ENCODE data around the gene PABPN1L. TPM values are rescaled to one million over a fixed set of nuclear protein-coding genes. Genes with fewer than 3 reads are reported as not detected.

The PABPN1L gene
- total RNA-seq, 1 experiment from 2014 or later = not detected

- intact Hi-C loops (cut with micrococcal nuclease; ENCODE audit: unreplicated experiment) = no loop called here
- peaks cover 17% of the 10 kb centered on the region for H3K4me1 Mint-ChIP-seq (ENCODE audit: low read depth, unreplicated experiment)
- BruUV-seq (replicated peaks) = no TSS peak
- CTCF ChIA-PET = interaction anchor here (0.6 kb wide), 1 partner anchor 131 kb away, joined by 3 read pairs; no protein-coding TSS in a partner anchor
- DNase-seq = no peak
- no peaks in the 10 kb centered on the region for H3K27me3 Mint-ChIP-seq (ENCODE audit: unreplicated experiment)
- TF ChIP-seq CTCF (IDR thresholded peaks at IDR 0.05; ENCODE audit: unreplicated experiment) = no peak
- H3K27ac Mint-ChIP-seq (ENCODE audit: unreplicated experiment) = peak overlapping the region; percentile 16
- H3K4me3 Mint-ChIP-seq (ENCODE audit: low read depth, unreplicated experiment) = peak overlapping the region; percentile 89
- peaks cover 23% of the 10 kb centered on the region for H3K36me3 Mint-ChIP-seq (ENCODE audit: insufficient read depth, unreplicated experiment)
- H3K9me3 Mint-ChIP-seq (ENCODE audit: low read depth, unreplicated experiment) = no peaks in the 10 kb centered on the region
Observed at GRCh38 chr16:88855176-88855575, 11.3 kb downstream of the PABPN1L start.

GRCh38 chr16:88854306-88855111 lies 12.0 kb downstream of the PABPN1L start:
- peaks cover 17% of the 10 kb centered on the region for H3K4me1 Mint-ChIP-seq (ENCODE audit: low read depth, unreplicated experiment)
- peak overlapping the region; percentile 89 for H3K4me3 Mint-ChIP-seq (ENCODE audit: low read depth, unreplicated experiment)
- H3K27me3 Mint-ChIP-seq (ENCODE audit: unreplicated experiment) = no peaks in the 10 kb centered on the region
- no peak for TF ChIP-seq CTCF (IDR thresholded peaks at IDR 0.05; ENCODE audit: unreplicated experiment)
- intact Hi-C loops (cut with micrococcal nuclease; ENCODE audit: unreplicated experiment) = no loop called here
- H3K27ac Mint-ChIP-seq (ENCODE audit: unreplicated experiment) = no peak overlapping the region
- CTCF ChIA-PET = interaction anchor here (0.6 kb wide), 1 partner anchor 132 kb away, joined by 3 read pairs; no protein-coding TSS in a partner anchor
- DNase-seq = no peak
- BruUV-seq (replicated peaks) = no TSS peak
- H3K36me3 Mint-ChIP-seq (ENCODE audit: insufficient read depth, unreplicated experiment) = peaks cover 23% of the 10 kb centered on the region
- no peaks in the 10 kb centered on the region for H3K9me3 Mint-ChIP-seq (ENCODE audit: low read depth, unreplicated experiment)

- no TSS peak for BruUV-seq (replicated peaks)
- CTCF ChIA-PET = interaction anchor here (1.3 kb wide), 1 partner anchor 199 kb away, joined by 3 read pairs; no protein-coding TSS in a partner anchor
- H3K4me1 Mint-ChIP-seq (ENCODE audit: low read depth, unreplicated experiment) = peaks cover 17% of the 10 kb centered on the region
- DNase-seq = no peak
- no peaks in the 10 kb centered on the region for H3K27me3 Mint-ChIP-seq (ENCODE audit: unreplicated experiment)
- H3K27ac Mint-ChIP-seq (ENCODE audit: unreplicated experiment) = no peak overlapping the region
- intact Hi-C loops (cut with micrococcal nuclease; ENCODE audit: unreplicated experiment) = no loop called here
- peaks cover 23% of the 10 kb centered on the region for H3K36me3 Mint-ChIP-seq (ENCODE audit: insufficient read depth, unreplicated experiment)
- no peak for TF ChIP-seq CTCF (IDR thresholded peaks at IDR 0.05; ENCODE audit: unreplicated experiment)
- no peak overlapping the region for H3K4me3 Mint-ChIP-seq (ENCODE audit: low read depth, unreplicated experiment)
- H3K9me3 Mint-ChIP-seq (ENCODE audit: low read depth, unreplicated experiment) = no peaks in the 10 kb centered on the region
Observed at GRCh38 chr16:88853325-88853941, 13.0 kb downstream of the PABPN1L start.

- BruUV-seq (replicated peaks) = no TSS peak
- DNase-seq = no peak
- H3K36me3 Mint-ChIP-seq (ENCODE audit: insufficient read depth, unreplicated experiment) = peaks cover 15% of the 10 kb centered on the region
- intact Hi-C loops (cut with micrococcal nuclease; ENCODE audit: unreplicated experiment) = no loop called here
- no peaks in the 10 kb centered on the region for H3K27me3 Mint-ChIP-seq (ENCODE audit: unreplicated experiment)
- peaks cover 9% of the 10 kb centered on the region for H3K4me1 Mint-ChIP-seq (ENCODE audit: low read depth, unreplicated experiment)
- TF ChIP-seq CTCF (IDR thresholded peaks at IDR 0.05; ENCODE audit: unreplicated experiment) = no peak
- no peak overlapping the region for H3K27ac Mint-ChIP-seq (ENCODE audit: unreplicated experiment)
- no peak overlapping the region for H3K4me3 Mint-ChIP-seq (ENCODE audit: low read depth, unreplicated experiment)
- CTCF ChIA-PET = no interaction called here
- no peaks in the 10 kb centered on the region for H3K9me3 Mint-ChIP-seq (ENCODE audit: low read depth, unreplicated experiment)
Observed at GRCh38 chr16:88851616-88852015, 14.8 kb downstream of the PABPN1L start.
